Fibroblast of the aortic adventitia (primary cell): ENCODE data around the gene ZNF414. TPM values are rescaled to one million over a fixed set of nuclear protein-coding genes. Genes with fewer than 3 reads are reported as not detected.
A peak's percentile ranks its signal among the peaks of the same experiment; 100 is the strongest.

ENCODE experiments used
- DNase-seq: peaks from one replicate; pipeline ENCODE4 v3.0.0-alpha.2; 2010; ENCODE audit warnings: low read depth
- H3K4me3 ChIP-seq: 2 replicates; pipeline ENCODE4 v1.5.1; 2011; ENCODE audit warnings: low read depth, mild to moderate bottlenecking, control low read depth, low read length, moderate library complexity
- CTCF ChIP-seq: IDR thresholded peaks from 2 replicates; pipeline ENCODE4 v1.5.1; 2011; ENCODE audit warnings: mild to moderate bottlenecking, low read length, control low read depth, inconsistent platforms; ENCODE audit not compliant: insufficient read depth
- total RNA-seq: library from RNA; depleted of rRNA; stranded (reverse); fragments of >200 nt; gene quantifications from 2 replicates; pipeline ENCODE4 v1.2.3, GENCODE V29; 2012; ENCODE audit warnings: low replicate concordance

Gene ZNF414
- total RNA-seq, 1 donor = 6.4 TPM

DNA sequence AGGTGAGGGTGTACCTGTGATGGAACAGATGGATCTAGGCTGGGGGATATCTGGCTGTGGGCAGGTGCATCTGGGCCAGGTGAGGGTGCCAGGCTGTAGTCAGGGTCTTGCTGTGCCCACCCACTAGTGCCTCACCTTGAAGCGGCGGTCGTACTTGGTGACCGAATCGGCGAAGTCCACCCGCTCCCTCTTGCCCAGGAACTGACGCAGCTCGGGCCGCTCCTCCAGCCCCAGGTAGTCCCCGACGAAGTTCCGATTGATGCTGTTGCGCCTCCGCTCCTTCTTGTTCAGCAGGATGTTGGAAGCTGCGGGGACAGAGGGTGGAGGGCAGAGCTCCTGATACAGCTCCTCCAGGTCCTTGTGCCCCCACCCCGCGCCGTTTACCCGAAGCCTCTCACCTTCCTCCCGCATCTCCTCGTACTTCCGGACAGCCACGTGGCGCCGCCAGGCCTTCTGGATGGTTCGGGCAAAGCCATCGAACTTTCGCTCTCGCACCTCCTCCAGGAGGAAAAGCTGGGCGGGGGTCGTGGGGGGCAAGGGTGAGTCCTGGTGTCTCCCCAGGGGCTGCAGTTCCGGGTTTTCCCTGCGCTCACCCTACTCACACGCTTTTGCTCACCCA, 16.2 kb upstream of the ZNF414 start:
- no peak for DNase-seq

DNA sequence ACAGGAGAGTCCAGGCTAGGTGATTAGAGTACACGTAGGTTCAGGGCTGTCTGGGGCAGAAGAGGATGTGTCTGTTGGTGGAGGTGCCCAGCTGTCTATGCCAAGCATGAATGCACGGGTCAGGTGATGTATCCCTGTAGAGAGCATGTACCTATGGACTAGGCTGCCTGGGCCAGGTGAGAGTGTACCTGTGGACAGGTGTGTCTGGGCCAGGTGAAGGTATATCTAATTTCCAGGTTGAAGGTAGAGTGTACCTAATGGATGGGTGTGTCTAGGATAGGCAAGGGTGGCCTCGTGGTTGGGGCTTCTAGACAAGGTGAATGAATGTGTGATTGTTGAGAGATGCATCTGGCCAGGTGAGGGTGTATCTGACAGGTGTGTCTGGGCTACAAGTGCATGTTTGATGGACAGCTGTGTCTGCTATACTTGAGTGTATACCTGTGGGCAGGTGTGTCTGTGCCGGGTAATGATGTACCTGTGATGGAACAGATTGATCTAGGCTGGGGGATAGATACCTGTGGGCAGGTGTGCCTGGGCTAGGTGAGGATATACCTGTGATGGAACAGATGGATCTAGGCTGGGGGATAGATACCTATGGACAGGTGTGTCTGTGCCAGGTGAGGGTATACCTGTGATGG, 15.5 kb upstream of the ZNF414 start:
- H3K4me3 ChIP-seq = no peak overlapping the region
- TF ChIP-seq CTCF = no peak
- no peak for DNase-seq

More for the DNA sequence above, 16.2 kb upstream of the ZNF414 start:
- no peak for TF ChIP-seq CTCF
- no peak overlapping the region for H3K4me3 ChIP-seq

GRCh38 chr19:8528500-8528899, 14.5 kb upstream of the ZNF414 start:
- no peak for TF ChIP-seq CTCF
- DNase-seq = no peak

GRCh38 chr19:8526345-8527091, 12.6 kb upstream of the ZNF414 start:
- DNase-seq = peak; percentile 89
- no peak for TF ChIP-seq CTCF
- peak overlapping the region; percentile 90 for H3K4me3 ChIP-seq

More at GRCh38 chr19:8528500-8528899, 14.5 kb upstream of the ZNF414 start:
- H3K4me3 ChIP-seq = no peak overlapping the region

GRCh38 chr19:8525401-8525684, 11.4 kb upstream of the ZNF414 start:
- DNase-seq = no peak
- peak; percentile 51 for TF ChIP-seq CTCF
- peak overlapping the region; percentile 68 for H3K4me3 ChIP-seq

GRCh38 chr19:8519388-8519787, 5.4 kb upstream of the ZNF414 start:
- no peak for TF ChIP-seq CTCF
- H3K4me3 ChIP-seq = no peak overlapping the region
- DNase-seq = no peak
